Tibial nerve (tissue), 3 donors: ENCODE measurements around the gene PSMC5.

ENCODE experiments used
- POLR2A ChIP-seq, 2 donors: fragments of 450-650 bp; IDR thresholded peaks; one replicate each; pipeline ENCODE4 v1.6.1; 2017; ENCODE audit warnings: antibody characterized with exemption in 2 of 2, mild to moderate bottlenecking in 2 of 2, moderate library complexity in 2 of 2
- TF ChIP-seq, protein P1 (sequence below), 5 experiments: fragments of 200-600 bp in 3 of 5; fragments of 450-650 bp in 2 of 5; sonication (generic) in 3 of 5; IDR thresholded peaks; one replicate each; pipeline ENCODE4 v1.5.1; 2016 to 2019; ENCODE audit warnings: antibody characterized with exemption in 5 of 5, mild to moderate bottlenecking in 3 of 5, moderate library complexity in 2 of 5

DNA sequence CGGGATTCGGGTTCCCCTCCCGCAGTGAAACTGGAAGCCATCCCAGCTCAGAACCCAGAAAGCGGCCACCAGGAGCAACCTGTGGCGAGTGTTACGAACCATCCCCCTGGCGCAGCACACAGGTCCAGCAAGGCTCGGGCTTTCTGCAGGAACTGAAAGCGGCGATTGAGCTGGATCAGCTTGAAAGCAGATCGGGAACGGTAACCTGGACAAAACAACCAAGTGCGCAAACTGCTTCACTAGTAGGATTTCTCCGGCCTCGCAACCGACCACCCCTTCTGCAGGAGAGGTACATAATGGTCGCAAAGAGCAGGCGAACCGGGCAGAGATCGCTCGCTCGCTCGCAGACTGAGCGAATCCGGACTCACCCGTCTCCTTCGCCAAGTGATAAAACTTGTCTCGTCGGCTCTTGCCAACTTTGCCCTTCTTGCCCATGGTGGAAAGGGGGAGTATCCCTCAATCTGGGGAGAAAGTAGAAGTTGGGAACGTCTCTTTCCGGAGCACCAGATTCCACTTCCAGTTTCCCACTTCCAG, 696 bp upstream of the PSMC5 start:
- TF ChIP-seq, protein P1, sequence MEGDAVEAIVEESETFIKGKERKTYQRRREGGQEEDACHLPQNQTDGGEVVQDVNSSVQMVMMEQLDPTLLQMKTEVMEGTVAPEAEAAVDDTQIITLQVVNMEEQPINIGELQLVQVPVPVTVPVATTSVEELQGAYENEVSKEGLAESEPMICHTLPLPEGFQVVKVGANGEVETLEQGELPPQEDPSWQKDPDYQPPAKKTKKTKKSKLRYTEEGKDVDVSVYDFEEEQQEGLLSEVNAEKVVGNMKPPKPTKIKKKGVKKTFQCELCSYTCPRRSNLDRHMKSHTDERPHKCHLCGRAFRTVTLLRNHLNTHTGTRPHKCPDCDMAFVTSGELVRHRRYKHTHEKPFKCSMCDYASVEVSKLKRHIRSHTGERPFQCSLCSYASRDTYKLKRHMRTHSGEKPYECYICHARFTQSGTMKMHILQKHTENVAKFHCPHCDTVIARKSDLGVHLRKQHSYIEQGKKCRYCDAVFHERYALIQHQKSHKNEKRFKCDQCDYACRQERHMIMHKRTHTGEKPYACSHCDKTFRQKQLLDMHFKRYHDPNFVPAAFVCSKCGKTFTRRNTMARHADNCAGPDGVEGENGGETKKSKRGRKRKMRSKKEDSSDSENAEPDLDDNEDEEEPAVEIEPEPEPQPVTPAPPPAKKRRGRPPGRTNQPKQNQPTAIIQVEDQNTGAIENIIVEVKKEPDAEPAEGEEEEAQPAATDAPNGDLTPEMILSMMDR (IDR thresholded peaks at IDR 0.05) = no peak
- TF ChIP-seq POLR2A (IDR thresholded peaks at IDR 0.05) = no peak
